ENCODE data around the gene TNFRSF19. TPM values are rescaled to one million over a fixed set of nuclear protein-coding genes. Genes with fewer than 3 reads are reported as not detected.

The TNFRSF19 gene
- total RNA-seq, 4 donors from 2014 or later = 4.9 to 9.2 (median 7.7) TPM

GRCh38 chr13:23580684-23581060 lies 10.5 kb downstream of the TNFRSF19 start:
- Histone ChIP-seq H3K4me3 (replicated peaks in 1 of 3) (no peak overlapping the region), H3K27ac (no peak overlapping the region), H3K36me3 (no peaks in the 10 kb centered on the region), H3K9me3 (no peaks in the 10 kb centered on the region), H3K27me3 (no peaks in the 10 kb centered on the region), H3K4me1 (peaks cover 0 to 7% of the 10 kb centered on the region in 2 donors)
- intact Hi-C loops (cut with DNase I) = no loop called here
- 89 to 92% methylated on average over 1 of the region's 1 CpG for WGBS, 2 donors
- TF ChIP-seq CTCF (IDR thresholded peaks at IDR 0.05) = no peak
- no peak for TF ChIP-seq POLR2A (IDR thresholded peaks at IDR 0.05)
- no peak for DNase-seq

GRCh38 chr13:23583491-23583890 lies 13.3 kb downstream of the TNFRSF19 start:
- peaks cover 0 to 8% of the 10 kb centered on the region in 2 donors for H3K4me1 ChIP-seq
- H3K27ac ChIP-seq = no peak overlapping the region
- H3K27me3 ChIP-seq = no peaks in the 10 kb centered on the region
- no peaks in the 10 kb centered on the region for H3K9me3 ChIP-seq
- H3K4me3 ChIP-seq (replicated peaks in 1 of 3) = no peak overlapping the region
- DNase-seq = no peak
- no peak for TF ChIP-seq POLR2A (IDR thresholded peaks at IDR 0.05)
- no peaks in the 10 kb centered on the region for H3K36me3 ChIP-seq
- intact Hi-C loops (cut with DNase I) = no loop called here

- no peaks in the 10 kb centered on the region for H3K36me3 ChIP-seq
- no peak for DNase-seq
- H3K9me3 ChIP-seq = no peaks in the 10 kb centered on the region
- H3K27ac ChIP-seq = no peak overlapping the region
- H3K27me3 ChIP-seq = no peaks in the 10 kb centered on the region
- no peak overlapping the region for H3K4me3 ChIP-seq (replicated peaks in 1 of 3)
- 46 to 67% methylated on average over 2 of the region's 2 CpGs for WGBS, 2 donors
- TF ChIP-seq POLR2A (IDR thresholded peaks at IDR 0.05) (no peak), CTCF (IDR thresholded peaks at IDR 0.05) (no peak)
- H3K4me1 ChIP-seq = peaks cover 3 to 9% of the 10 kb centered on the region in 2 donors
- intact Hi-C loops (cut with DNase I) = no loop called here
Observed at GRCh38 chr13:23584275-23584674, 14.1 kb downstream of the TNFRSF19 start.

- DNase-seq = no peak
- H3K27ac ChIP-seq = no peak overlapping the region
- H3K27me3 ChIP-seq = no peaks in the 10 kb centered on the region
- no peaks in the 10 kb centered on the region for H3K9me3 ChIP-seq
- H3K36me3 ChIP-seq = no peaks in the 10 kb centered on the region
- H3K4me1 ChIP-seq = peaks cover 9 to 10% of the 10 kb centered on the region in 2 donors
- intact Hi-C loops (cut with DNase I) = no loop called here
- no peak for TF ChIP-seq CTCF (IDR thresholded peaks at IDR 0.05)
- no peak for TF ChIP-seq POLR2A (IDR thresholded peaks at IDR 0.05)
- no peak overlapping the region for H3K4me3 ChIP-seq (replicated peaks in 1 of 3)
- 92 to 93% methylated on average over 6 of the region's 6 CpGs for WGBS, 2 donors
Observed at GRCh38 chr13:23586336-23586735, 16.1 kb downstream of the TNFRSF19 start.

- H3K9me3 ChIP-seq = no peaks in the 10 kb centered on the region
- no peaks in the 10 kb centered on the region for H3K36me3 ChIP-seq
- peaks cover 9 to 10% of the 10 kb centered on the region in 2 donors for H3K4me1 ChIP-seq
- intact Hi-C loops (cut with DNase I) = no loop called here
- peak overlapping the region; percentile 5 to 67 (median 48) for H3K27ac ChIP-seq
- no peaks in the 10 kb centered on the region for H3K27me3 ChIP-seq
- 15 to 55% methylated on average over 7 of the region's 7 CpGs for WGBS, 2 donors
- TF ChIP-seq POLR2A (IDR thresholded peaks at IDR 0.05) = peak in 1 of 2 donors; percentile 38
- no peak for TF ChIP-seq CTCF (IDR thresholded peaks at IDR 0.05)
- peak; percentile 53 for DNase-seq
- no peak overlapping the region for H3K4me3 ChIP-seq (replicated peaks in 1 of 3)
Observed at GRCh38 chr13:23588666-23589065, 18.5 kb downstream of the TNFRSF19 start.

- Histone ChIP-seq H3K4me3 (replicated peaks in 1 of 3) (no peak overlapping the region), H3K27me3 (no peaks in the 10 kb centered on the region), H3K36me3 (no peaks in the 10 kb centered on the region), H3K4me1 (peaks cover 9 to 10% of the 10 kb centered on the region in 2 donors), H3K9me3 (no peaks in the 10 kb centered on the region), H3K27ac (no peak overlapping the region)
- DNase-seq = no peak
- TF ChIP-seq CTCF (IDR thresholded peaks at IDR 0.05) (no peak), POLR2A (IDR thresholded peaks at IDR 0.05) (no peak)
- intact Hi-C loops (cut with DNase I) = no loop called here
- WGBS, 2 donors = 83 to 92% methylated on average over 5 of the region's 5 CpGs
Observed at GRCh38 chr13:23592596-23592995, 22.4 kb downstream of the TNFRSF19 start.

All from thyroid gland (tissue), 4 donors.